DLD1 (cell line): ENCODE results near the gene SNRNP25.

Source experiments
- in situ Hi-C: cut with HindIII; loops from 2 replicates; pipeline ENCODE4 v1.10.0; 2017; ENCODE audit warnings: low sequenced_read_pairs

Gene SNRNP25

GRCh38 chr16:97822-98221 lies 44.2 kb downstream of the SNRNP25 start:
- in situ Hi-C loops, result no loop called here

GRCh38 chr16:100989-101388 lies 47.4 kb downstream of the SNRNP25 start:
- in situ Hi-C loops, result no loop called here

GRCh38 chr16:101586-101985 lies 48.0 kb downstream of the SNRNP25 start:
- in situ Hi-C loops, result no loop called here

GRCh38 chr16:102060-102855 lies 48.6 kb downstream of the SNRNP25 start:
- in situ Hi-C loops, result no loop called here

- in situ Hi-C loops, result no loop called here
Measured at GRCh38 chr16:104355-104754, 50.7 kb downstream of the SNRNP25 start.

GRCh38 chr16:104928-105327 lies 51.3 kb downstream of the SNRNP25 start:
- in situ Hi-C loops, result no loop called here

- in situ Hi-C loops, result no loop called here
Measured at GRCh38 chr16:105521-105920, 51.9 kb downstream of the SNRNP25 start.

GRCh38 chr16:106623-107324 lies 53.1 kb downstream of the SNRNP25 start:
- in situ Hi-C loops, result no loop called here
